Transverse colon (tissue), 4 donors: ENCODE data around the gene PCID2. TPM values are rescaled to one million over a fixed set of nuclear protein-coding genes. Genes with fewer than 3 reads are reported as not detected.

ENCODE experiments used
- DNase-seq: peaks from one replicate; pipeline ENCODE4 v3.0.0-alpha.2; 2019
- H3K27ac ChIP-seq, 4 donors: fragments of 200-600 bp; sonication (generic); 2 replicates each; pipeline ENCODE4 v1.5.1; 2016 to 2018; ENCODE audit warnings: inconsistent platforms in 4 of 4
- H3K27me3 ChIP-seq: fragments of 200-600 bp; sonication (generic); 2 replicates; pipeline ENCODE4 v1.5.1; 2017; ENCODE audit warnings: inconsistent platforms
- H3K36me3 ChIP-seq, 4 donors: fragments of 200-600 bp; sonication (generic); 2 replicates each; pipeline ENCODE4 v1.5.1; 2017 to 2019; ENCODE audit warnings: inconsistent platforms in 4 of 4
- H3K4me1 ChIP-seq, 4 donors: fragments of 200-600 bp; sonication (generic); 2 replicates each; pipeline ENCODE4 v1.5.1; 2017 to 2020; ENCODE audit warnings: inconsistent platforms in 4 of 4
- H3K4me3 ChIP-seq, 4 donors: fragments of 200-600 bp; sonication (generic); 1 replicate in 1 of 4; 2 replicates in 3 of 4; pipeline versions ENCODE4 v1.5.1 to v1.6.1; 2017 to 2019; ENCODE audit warnings: inconsistent platforms in 4 of 4
- H3K9me3 ChIP-seq, 2 donors: fragments of 200-600 bp; sonication (generic); 2 replicates each; pipeline ENCODE4 v1.5.1; 2017 to 2019; ENCODE audit warnings: inconsistent platforms in 2 of 2
- CTCF ChIP-seq, 5 experiments: fragments of 200-600 bp in 3 of 5; fragments of 450-650 bp in 2 of 5; sonication (generic) in 3 of 5; IDR thresholded peaks; 1 replicate in 2 of 5; 2 replicates in 3 of 5; pipeline ENCODE4 v1.5.1; 2016 to 2017; ENCODE audit warnings: antibody characterized with exemption in 5 of 5, inconsistent platforms in 3 of 5, mild to moderate bottlenecking in 2 of 5, moderate library complexity in 1 of 5
- EP300 ChIP-seq: sonication (generic); formaldehyde crosslinking; IDR thresholded peaks from one replicate; pipeline ENCODE4 v1.6.1; 2017; ENCODE audit warnings: antibody characterized with exemption, low read depth
- POLR2A ChIP-seq: fragments of 450-650 bp; IDR thresholded peaks from one replicate; pipeline ENCODE4 v1.6.1; 2016; ENCODE audit warnings: antibody characterized with exemption, mild to moderate bottlenecking, moderate library complexity
- POLR2AphosphoS5 ChIP-seq, 3 donors: sonication (generic); formaldehyde crosslinking; IDR thresholded peaks; one replicate each; pipeline ENCODE4 v1.6.1; 2016; ENCODE audit warnings: antibody characterized with exemption in 3 of 3
- WGBS, 2 donors: methylation state at CpG; one replicate each; pipeline ENCODE4 v1.1.5; 2018; ENCODE audit warnings: low coverage in 1 of 2; 5-methylcytosine and 5-hydroxymethylcytosine counted together
- in situ Hi-C, 4 donors: fragments of 200-750 bp; cut with MboI; loops; one replicate each; pipeline versions ENCODE4 v1.15.0 to v1.15.1; 2017; ENCODE audit warnings: low sequenced_read_pairs in 3 of 4, low pct_ligation_motif_present in 1 of 4, low pct_unique_long_range_greater_than_20kb in 1 of 4
- intact Hi-C: fragments of 100-400 bp; cut with DNase I; formaldehyde crosslinking; loops from one replicate; pipeline ENCODE4 v1.15.1; 2023; ENCODE audit warnings: low total_unique reads
- total RNA-seq, 4 donors: library from RNA; depleted of rRNA; stranded (reverse); fragments of >200 nt; gene quantifications; one replicate each; pipeline ENCODE4 v1.1.0, GENCODE V29; 2016

PCID2 gene
- total RNA-seq, 4 donors from 2014 or later, result 13.1 to 87.6 (median 41.3) TPM

GRCh38 chr13:113209759-113210421 lies 1.4 kb upstream of the PCID2 start:
- 0% methylated on average over 6 to 59 of the region's 67 CpGs for WGBS, 2 donors
- intact Hi-C loops, result no loop called here
- Histone ChIP-seq H3K36me3 (no peaks in the 10 kb centered on the region), H3K27ac (peak overlapping the region; percentile 99 to 100 (median 100)), H3K4me3 (peak overlapping the region; percentile 47 to 98 (median 98)), H3K4me1 (peaks cover 30 to 64% (median 35%) of the 10 kb centered on the region in 4 donors), H3K9me3 (no peaks in the 10 kb centered on the region), H3K27me3 (no peaks in the 10 kb centered on the region)
- in situ Hi-C loops, result no loop called here
- peak in 1 of 3 donors; percentile 45 for TF ChIP-seq POLR2AphosphoS5 (IDR thresholded peaks at IDR 0.05)
- TF ChIP-seq POLR2A, result peak; percentile 37
- TF ChIP-seq CTCF (IDR thresholded peaks at IDR 0.05), result peak in 2 of 5 experiments; percentile 24 to 33
- TF ChIP-seq EP300, result no peak
- DNase-seq, result peak; percentile 76

- intact Hi-C loops, result no loop called here
- Histone ChIP-seq H3K36me3 (no peaks in the 10 kb centered on the region), H3K27ac (peak within 1 kb of the TSS; percentile 99 to 100 (median 100)), H3K9me3 (no peaks in the 10 kb centered on the region), H3K4me1 (peaks cover 30 to 65% (median 38%) of the 10 kb centered on the region in 4 donors), H3K4me3 (peak within 1 kb of the TSS; percentile 97 to 99 (median 98)), H3K27me3 (no peaks in the 10 kb centered on the region)
- no CpG with 5 or more reads among the region's 66 CpGs for WGBS, 2 donors
- in situ Hi-C loops, result no loop called here
- TF ChIP-seq CTCF (IDR thresholded peaks at IDR 0.05) (no peak), POLR2A (no peak), EP300 (no peak), POLR2AphosphoS5 (IDR thresholded peaks at IDR 0.05) (peak in 2 of 3 donors; percentile 32 to 60)
- peak; percentile 86 for DNase-seq
Observed at GRCh38 chr13:113209336-113209758, 878 bp upstream of the PCID2 start, which contains the start of gene CUL4A. Gene CUL4A, plus strand, starts transcription at chr13:113209613. Its CDS starts 15 bp downstream, at chr13:113209628.

DNA sequence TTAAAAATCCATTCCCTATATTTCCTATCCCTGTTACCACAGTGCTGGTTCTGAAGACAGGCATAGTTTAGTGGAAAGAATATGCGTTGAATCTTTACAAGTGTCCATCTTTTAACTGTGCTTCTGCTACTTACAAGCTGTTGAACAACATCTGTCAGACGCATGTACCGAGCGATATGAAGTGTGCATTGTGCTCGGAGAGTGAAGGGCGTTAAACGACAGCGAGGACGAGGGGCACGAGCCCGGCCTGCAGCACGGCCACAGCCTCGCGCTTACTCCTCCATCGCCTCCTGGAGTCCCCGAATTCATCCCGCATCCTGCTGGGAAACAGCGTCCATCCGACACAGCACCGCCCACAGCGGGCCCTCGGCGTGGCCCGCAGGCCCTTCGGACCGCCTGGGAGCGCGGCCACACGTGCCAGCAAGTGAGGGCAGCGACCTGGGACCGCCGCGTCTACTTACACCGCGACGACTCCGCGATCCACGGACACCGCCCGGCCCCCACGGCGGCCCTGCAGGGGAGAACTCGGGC lies 514 bp downstream of the PCID2 start:
- Histone ChIP-seq H3K27ac (peak overlapping the region; percentile 99 to 100 (median 100)), H3K9me3 (no peaks in the 10 kb centered on the region), H3K36me3 (no peaks in the 10 kb centered on the region), H3K4me3 (peak overlapping the region; percentile 97 to 99 (median 98)), H3K27me3 (no peaks in the 10 kb centered on the region), H3K4me1 (peaks cover 30 to 72% (median 42%) of the 10 kb centered on the region in 4 donors)
- peak; percentile 43 for DNase-seq
- intact Hi-C loops, result no loop called here
- 0 to 2% methylated on average over 1 to 31 of the region's 44 CpGs for WGBS, 2 donors
- no peak for TF ChIP-seq POLR2A
- TF ChIP-seq CTCF (IDR thresholded peaks at IDR 0.05), result no peak
- no peak for TF ChIP-seq EP300
- TF ChIP-seq POLR2AphosphoS5 (IDR thresholded peaks at IDR 0.05), result no peak
- in situ Hi-C loops, result no loop called here

DNA sequence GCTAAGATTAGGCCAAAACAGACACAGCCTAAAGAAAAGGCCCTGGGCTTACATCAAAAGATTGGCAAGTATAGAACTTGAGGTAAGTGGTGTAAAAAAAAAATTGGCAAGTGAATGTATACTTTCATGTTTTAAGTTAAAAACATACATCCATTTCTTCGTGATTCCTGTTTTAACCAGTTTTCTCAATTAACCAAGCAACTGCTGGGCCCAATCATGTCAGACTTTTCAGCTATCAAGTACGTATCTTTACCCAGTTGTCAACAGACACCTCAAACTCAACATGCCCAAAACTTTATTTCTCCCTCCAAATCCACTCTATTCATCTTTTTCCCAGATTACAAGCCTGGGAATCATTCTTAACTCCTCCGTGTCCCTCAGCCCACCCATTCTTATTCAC lies 1.0 kb downstream of the PCID2 start:
- in situ Hi-C loops (no loop called here), intact Hi-C loops (no loop called here)
- WGBS, 2 donors, result 37 to 39% methylated on average over 3 of the region's 3 CpGs
- H3K9me3 ChIP-seq, result no peaks in the 10 kb centered on the region
- H3K4me1 ChIP-seq, result peaks cover 30 to 71% (median 42%) of the 10 kb centered on the region in 4 donors
- no peak for DNase-seq
- H3K27ac ChIP-seq, result peak overlapping the region; percentile 99 to 100 (median 100)
- no peaks in the 10 kb centered on the region for H3K36me3 ChIP-seq
- no peaks in the 10 kb centered on the region for H3K27me3 ChIP-seq
- TF ChIP-seq POLR2AphosphoS5 (IDR thresholded peaks at IDR 0.05) (no peak), POLR2A (no peak), EP300 (no peak), CTCF (IDR thresholded peaks at IDR 0.05) (no peak)
- peak overlapping the region in 3 of 4 donors; percentile 97 to 98 (median 98) for H3K4me3 ChIP-seq
